Measurements from ENCODE around the gene CCR5AS.
"Not testable (repeated sequence)": the region's sequence is repeated elsewhere in the genome, so short reads cannot be mapped to it uniquely, and the experiment has no call there.

Gene CCR5AS

DNA sequence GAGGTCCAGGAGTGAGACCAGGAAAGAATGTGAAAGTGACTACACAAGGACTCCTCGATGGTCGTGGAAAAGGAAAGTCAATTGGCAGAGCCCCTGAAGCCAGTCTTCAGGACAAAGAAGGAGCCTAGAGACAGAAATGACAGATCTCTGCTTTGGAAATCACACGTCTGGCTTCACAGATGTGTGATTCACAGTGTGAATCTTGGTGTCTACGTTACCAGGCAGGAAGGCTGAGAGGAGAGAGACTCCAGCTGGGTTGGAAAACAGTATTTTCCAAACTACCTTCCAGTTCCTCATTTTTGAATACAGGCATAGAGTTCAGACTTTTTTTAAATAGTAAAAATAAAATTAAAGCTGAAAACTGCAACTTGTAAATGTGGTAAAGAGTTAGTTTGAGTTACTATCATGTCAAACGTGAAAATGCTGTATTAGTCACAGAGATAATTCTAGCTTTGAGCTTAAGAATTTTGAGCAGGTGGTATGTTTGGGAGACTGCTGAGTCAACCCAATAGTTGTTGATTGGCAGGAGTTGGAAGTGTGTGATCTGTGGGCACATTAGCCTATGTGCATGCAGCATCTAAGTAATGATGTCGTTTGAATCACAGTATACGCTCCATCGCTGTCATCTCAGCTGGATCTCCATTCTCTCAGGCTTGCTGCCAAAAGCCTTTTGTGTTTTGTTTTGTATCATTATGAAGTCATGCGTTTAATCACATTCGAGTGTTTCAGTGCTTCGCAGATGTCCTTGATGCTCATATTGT lies 47.0 kb downstream of the CCR5AS start:
- DNase-seq (ENCODE audit: extremely low read depth in 1 of 2, low read depth in 1 of 2): no peak

- DNase-seq (ENCODE audit: extremely low read depth in 1 of 2, low read depth in 1 of 2): no peak
Observed at GRCh38 chr3:46358466-46358865, 48.4 kb downstream of the CCR5AS start.

GRCh38 chr3:46356909-46357308 lies 50.0 kb downstream of the CCR5AS start:
- DNase-seq (ENCODE audit: extremely low read depth in 1 of 2, low read depth in 1 of 2): no peak

DNA sequence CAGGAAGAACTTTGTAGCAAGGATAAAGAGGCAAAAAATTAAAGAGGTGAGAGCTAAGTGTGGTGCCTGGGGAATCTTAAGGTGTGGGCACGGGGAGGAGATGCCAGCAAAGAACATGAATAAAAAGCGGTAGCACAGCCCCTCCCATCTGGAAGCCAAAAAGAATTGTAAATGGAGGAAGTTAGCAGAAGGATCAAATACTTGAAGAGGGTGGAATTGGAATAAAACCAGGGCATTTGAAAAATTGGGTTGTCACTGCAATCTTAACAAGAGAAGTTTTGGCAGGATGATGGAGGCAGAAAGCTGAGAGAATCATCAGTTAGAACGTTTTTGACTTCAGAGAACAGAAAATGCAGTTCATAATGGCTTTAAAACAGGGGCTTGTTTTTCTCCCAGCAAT lies 50.6 kb downstream of the CCR5AS start:
- DNase-seq (ENCODE audit: extremely low read depth in 1 of 2, low read depth in 1 of 2): no peak

DNA sequence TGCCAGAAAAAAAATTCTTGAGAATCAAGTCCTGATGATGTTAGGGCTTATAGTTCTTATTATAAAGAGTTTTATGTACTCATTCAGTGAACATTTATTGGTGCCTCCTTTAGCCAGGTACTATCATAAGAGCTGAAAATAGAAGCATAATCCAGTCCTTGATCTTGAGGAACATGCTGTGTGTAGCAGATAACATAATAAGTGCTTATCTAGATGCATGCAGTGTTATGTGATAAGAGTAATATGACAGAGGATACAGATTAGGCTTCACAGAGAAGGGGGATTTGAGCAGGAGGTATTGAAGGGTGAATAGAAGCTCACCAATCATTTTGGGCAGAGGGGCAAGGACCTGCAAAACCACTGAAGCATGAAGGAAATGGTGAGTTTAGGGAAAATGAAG lies 51.9 kb downstream of the CCR5AS start:
- DNase-seq (ENCODE audit: extremely low read depth in 1 of 2, low read depth in 1 of 2): no peak

- no peak for DNase-seq (ENCODE audit: extremely low read depth in 1 of 2, low read depth in 1 of 2)
Observed at GRCh38 chr3:46354478-46354877, 52.4 kb downstream of the CCR5AS start.

GRCh38 chr3:46353647-46354410 lies 53.0 kb downstream of the CCR5AS start, which contains the start of gene CCR2:
CCR2 (plus strand) TSS chr3:46354111; CDS start chr3:46357528, 3,417 bp downstream.
- no peak for DNase-seq (ENCODE audit: extremely low read depth in 1 of 2, low read depth in 1 of 2)

DNA sequence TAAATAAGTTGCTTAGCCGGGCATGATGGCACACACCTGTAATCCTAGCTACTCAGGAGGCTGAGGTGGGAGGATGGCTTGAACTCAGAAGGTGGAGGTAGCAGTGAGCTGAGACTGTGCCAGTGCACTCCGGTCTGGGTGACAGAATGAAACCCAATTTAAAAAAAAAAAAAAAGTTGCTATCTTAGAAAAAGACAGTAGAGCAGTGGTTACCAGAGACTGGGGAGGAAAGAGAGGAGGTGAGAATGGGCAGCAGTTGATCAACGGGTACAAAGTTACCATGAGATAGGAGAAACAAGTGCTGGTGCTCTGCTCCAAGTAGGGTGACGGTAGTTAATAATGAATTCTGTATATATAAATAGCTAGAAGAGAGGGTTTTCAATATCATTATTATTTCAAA lies 53.8 kb downstream of the CCR5AS start:
- no peak for DNase-seq (ENCODE audit: extremely low read depth in 1 of 2, low read depth in 1 of 2)

GRCh38 chr3:46351646-46352045 lies 55.2 kb downstream of the CCR5AS start:
- DNase-seq (ENCODE audit: extremely low read depth in 1 of 2, low read depth in 1 of 2): no peak

DNA sequence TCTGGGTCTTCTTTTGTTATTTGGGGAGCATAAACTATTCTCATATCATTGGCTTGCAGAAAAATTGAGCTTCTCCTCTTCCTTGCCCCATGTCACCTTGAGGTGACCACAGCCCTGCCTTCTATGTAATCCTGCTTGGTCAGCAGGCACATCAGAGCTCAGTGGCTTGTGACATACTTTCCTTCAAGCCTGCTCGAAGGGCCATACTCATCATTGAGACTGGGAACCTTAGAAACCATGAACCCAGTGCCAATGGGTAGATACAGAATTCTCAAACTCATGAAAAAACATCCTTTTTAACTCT lies 56.7 kb downstream of the CCR5AS start:
- DNase-seq (ENCODE audit: extremely low read depth in 1 of 2, low read depth in 1 of 2): no peak

- DNase-seq (ENCODE audit: extremely low read depth in 1 of 2, low read depth in 1 of 2): no peak
Observed at GRCh38 chr3:46349484-46350261, 57.2 kb downstream of the CCR5AS start.

DNA sequence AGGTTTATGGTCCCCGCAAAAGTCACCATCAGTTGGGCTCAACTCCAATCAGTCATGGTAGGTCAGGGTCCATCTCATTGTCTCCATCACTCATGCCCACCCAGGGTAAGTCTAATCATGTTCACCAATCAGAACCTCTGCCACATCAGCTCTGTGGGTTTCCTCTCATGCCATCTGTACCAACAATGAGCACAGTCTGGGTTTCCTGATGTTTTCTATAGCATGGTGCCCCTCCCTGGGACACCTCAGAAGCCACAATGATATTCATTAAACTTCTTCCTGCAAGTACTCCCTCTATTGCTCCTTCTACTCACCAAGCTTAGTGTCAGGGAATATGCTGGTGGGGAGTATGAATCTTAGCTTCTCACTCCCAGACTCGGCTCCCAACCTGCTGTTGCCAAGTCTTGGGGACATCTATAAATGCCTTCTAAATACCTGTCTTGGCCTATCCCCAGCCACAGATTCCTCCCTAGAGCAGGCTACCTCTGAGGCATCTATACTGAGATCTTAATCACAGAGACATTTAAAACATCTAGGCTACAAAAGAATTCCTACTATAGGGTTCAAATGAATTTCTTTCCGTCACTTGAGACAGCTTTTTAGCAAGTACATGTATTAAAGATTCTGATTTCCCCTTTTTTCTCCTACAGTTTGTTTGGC lies 57.9 kb downstream of the CCR5AS start:
- no peak for DNase-seq (ENCODE audit: extremely low read depth in 1 of 2, low read depth in 1 of 2)

DNA sequence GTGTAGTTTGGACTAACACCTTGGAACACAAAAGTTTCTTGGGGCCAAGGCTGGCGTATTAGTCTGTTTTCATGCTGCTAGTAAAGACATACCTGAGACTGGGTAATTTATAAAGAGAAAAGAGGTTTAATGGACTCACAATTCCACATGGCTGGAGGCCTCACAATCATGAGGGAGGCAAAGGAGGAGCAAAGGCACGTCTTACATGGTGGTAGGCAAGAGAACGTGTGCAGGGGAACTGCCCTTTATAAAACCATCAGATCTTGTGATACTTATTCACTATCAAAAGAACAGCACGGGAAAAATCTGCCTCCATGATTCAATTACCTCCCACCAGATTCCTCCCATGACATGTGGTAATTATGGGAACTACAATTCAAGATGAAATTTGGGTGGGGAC lies 62.4 kb downstream of the CCR5AS start:
- no peak for DNase-seq (ENCODE audit: extremely low read depth in 1 of 2, low read depth in 1 of 2)

DNA sequence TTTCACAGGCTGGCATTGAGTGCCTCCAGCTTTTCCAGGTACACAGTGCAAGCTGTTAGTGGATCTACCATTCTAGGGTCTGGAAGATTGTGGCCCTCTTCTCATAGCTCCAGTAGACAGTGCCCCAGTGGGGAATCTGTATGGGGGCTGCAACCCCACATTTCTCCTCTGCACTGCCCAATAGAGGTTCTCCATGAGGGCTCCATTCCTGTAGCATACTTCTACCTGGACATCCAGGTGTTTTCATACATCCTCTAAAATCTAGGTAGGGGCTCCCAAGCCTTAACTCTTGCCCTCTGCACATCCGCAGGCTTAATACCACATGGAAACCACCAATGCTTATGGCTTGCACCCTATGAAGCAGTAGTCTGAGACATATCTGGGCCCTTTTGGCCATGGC lies 68.0 kb downstream of the CCR5AS start:
- no peak for DNase-seq (ENCODE audit: extremely low read depth in 1 of 2, low read depth in 1 of 2)

DNA sequence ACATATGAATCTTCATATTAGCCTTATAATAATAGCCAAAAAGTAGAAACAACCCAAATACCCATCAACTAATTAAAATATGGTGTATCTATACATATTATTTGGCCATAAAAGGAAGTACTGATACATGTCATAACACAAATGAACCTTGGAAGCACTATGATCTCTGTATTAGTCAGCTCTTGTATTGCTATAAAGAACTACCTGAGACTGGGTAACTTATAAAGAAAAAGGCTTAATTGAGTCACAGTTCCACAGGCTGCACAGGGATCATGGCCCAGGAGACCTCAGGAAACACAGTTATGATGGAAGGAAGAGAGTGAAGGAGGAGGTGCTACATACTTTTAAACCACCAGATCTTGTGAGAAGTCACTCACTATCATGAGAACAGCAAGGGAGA lies 69.0 kb downstream of the CCR5AS start:
- no peak for DNase-seq (ENCODE audit: extremely low read depth in 1 of 2, low read depth in 1 of 2)

DNA sequence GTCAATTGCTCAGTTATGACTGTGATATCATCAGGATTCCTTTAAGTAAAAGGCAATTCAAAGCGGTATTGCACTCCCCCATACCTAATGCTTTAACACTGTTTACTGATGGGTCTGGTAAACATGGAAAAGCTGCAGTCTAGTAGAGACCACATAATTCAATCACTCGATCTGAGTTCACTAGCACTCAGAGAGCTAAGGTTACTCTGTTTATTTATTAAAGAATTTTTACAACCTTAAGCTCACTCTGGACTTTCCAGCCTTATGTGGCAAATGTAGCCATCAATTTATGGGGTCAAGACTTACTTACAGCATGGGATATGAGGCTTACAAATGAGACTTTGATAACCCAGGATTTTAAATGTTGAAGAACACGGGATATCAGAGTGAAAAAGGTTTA lies 71.3 kb downstream of the CCR5AS start:
- no peak for DNase-seq (ENCODE audit: extremely low read depth in 1 of 2, low read depth in 1 of 2)

- DNase-seq (ENCODE audit: extremely low read depth in 1 of 2, low read depth in 1 of 2): no peak
Observed at GRCh38 chr3:46334741-46335478, 72.0 kb downstream of the CCR5AS start.

- not testable (repeated sequence) for DNase-seq (ENCODE audit: extremely low read depth in 1 of 2, low read depth in 1 of 2)
Observed at GRCh38 chr3:46330676-46331075, 76.2 kb downstream of the CCR5AS start.

GRCh38 chr3:46325645-46326300 lies 81.1 kb downstream of the CCR5AS start:
- DNase-seq (ENCODE audit: extremely low read depth in 1 of 2, low read depth in 1 of 2): no peak

GRCh38 chr3:46324036-46324435 lies 82.8 kb downstream of the CCR5AS start:
- DNase-seq (ENCODE audit: extremely low read depth in 1 of 2, low read depth in 1 of 2): no peak

Measured in activated CD8-positive, alpha-beta memory T cell treated with anti-CD3 and anti-CD28 coated beads for 1 hour (primary cell).